ENCODE measurements around the gene ROBO2.

Gene ROBO2

DNA sequence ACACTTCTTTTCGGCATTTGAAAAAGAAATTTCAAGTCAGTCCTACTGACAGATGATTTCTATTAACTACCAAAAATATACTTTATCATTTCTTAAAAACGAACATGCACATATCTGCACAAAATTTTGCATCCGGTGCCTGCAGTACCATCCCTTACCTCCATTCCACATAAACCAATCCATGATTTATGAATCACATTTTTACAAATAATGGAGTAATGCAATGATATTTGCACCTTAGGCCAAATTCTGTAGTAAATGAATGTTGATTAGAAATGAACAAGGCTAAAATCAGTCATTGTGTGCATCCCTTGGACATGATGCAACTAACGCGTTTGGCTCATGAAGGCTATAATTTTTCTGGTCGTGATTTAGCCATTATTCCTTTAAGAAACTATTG lies 46.5 kb downstream of the ROBO2 start:
- Histone ChIP-seq H3K36me3 (ENCODE audit: control insufficient read depth in 2 of 2, insufficient read depth in 1 of 2, low read length in 2 of 2) (no peaks in the 10 kb centered on the region), H3K4me1 (ENCODE audit: control insufficient read depth, insufficient read depth, low read length) (peaks cover 5% of the 10 kb centered on the region; the same call in 1 of the 2 replicates), H3K4me3 (ENCODE audit: low read depth, low read length) (no peak overlapping the region), H3K9me3 (ENCODE audit: control insufficient read depth, insufficient read depth, low read depth, low read length) (no peaks in the 10 kb centered on the region), H3K27ac (ENCODE audit: extremely low read depth, low read depth, low read length) (no peak overlapping the region)
- ChIA-PET CTCF (no interaction called here), POLR2A (no interaction called here)
- TF ChIP-seq ZNF266 (tag by site-specific recombination; IDR thresholded peaks at IDR 0.05; ENCODE audit: low read depth), result no peak

DNA sequence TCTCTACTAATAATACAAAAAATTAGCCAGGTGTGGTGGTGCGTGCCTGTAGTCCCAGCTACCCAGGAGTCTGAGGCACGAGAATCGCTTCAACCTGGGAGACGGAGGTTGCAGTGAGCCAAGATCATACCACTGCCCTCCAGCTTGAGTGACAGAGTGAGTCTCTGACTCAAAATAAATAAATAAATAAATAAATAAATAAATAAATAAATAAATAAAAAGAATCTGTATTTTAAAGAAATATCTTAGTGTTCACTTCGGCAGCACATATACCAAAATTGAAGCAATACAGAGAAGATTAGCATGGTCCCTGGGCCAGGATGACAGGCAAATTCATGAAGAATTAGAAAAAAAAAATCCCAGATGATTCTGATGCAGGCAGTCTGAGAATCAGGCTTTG lies 51.9 kb downstream of the ROBO2 start:
- CTCF ChIA-PET, result no interaction called here
- no peak overlapping the region for H3K27ac ChIP-seq (ENCODE audit: extremely low read depth, low read depth, low read length)
- 0 out of 2 replicates have a peak, but pooled peaks have one; percentile 12 for TF ChIP-seq ZNF404 (tag by site-specific recombination; IDR thresholded peaks at IDR 0.05)
- TF ChIP-seq, protein P1, sequence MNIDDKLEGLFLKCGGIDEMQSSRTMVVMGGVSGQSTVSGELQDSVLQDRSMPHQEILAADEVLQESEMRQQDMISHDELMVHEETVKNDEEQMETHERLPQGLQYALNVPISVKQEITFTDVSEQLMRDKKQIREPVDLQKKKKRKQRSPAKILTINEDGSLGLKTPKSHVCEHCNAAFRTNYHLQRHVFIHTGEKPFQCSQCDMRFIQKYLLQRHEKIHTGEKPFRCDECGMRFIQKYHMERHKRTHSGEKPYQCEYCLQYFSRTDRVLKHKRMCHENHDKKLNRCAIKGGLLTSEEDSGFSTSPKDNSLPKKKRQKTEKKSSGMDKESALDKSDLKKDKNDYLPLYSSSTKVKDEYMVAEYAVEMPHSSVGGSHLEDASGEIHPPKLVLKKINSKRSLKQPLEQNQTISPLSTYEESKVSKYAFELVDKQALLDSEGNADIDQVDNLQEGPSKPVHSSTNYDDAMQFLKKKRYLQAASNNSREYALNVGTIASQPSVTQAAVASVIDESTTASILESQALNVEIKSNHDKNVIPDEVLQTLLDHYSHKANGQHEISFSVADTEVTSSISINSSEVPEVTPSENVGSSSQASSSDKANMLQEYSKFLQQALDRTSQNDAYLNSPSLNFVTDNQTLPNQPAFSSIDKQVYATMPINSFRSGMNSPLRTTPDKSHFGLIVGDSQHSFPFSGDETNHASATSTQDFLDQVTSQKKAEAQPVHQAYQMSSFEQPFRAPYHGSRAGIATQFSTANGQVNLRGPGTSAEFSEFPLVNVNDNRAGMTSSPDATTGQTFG (tag by site-specific recombination; IDR thresholded peaks at IDR 0.05; ENCODE audit: borderline replicate concordance), result no peak
- TF ChIP-seq ZNF571 (tag by site-specific recombination; IDR thresholded peaks at IDR 0.05), result no peak
- TF ChIP-seq ZNF654 (tag by site-specific recombination; IDR thresholded peaks at IDR 0.05; ENCODE audit: low read depth), result peak; percentile 34
- peak; percentile 66 for TF ChIP-seq ZNF555 (tag by site-specific recombination; conservative IDR thresholded peaks at IDR 0.05)
- TF ChIP-seq ZNF777 (tag by site-specific recombination; IDR thresholded peaks at IDR 0.05; ENCODE audit: borderline replicate concordance), result no peak
- no peak for TF ChIP-seq ZNF529 (tag by site-specific recombination; IDR thresholded peaks at IDR 0.05; ENCODE audit: insufficient replicate concordance)
- TF ChIP-seq ZNF433 (tag by site-specific recombination; IDR thresholded peaks at IDR 0.05; ENCODE audit: low read depth), result 0 out of 2 replicates have a peak, but pooled peaks have one; percentile 9
- TF ChIP-seq ZNF510 (tag by site-specific recombination; IDR thresholded peaks at IDR 0.05; ENCODE audit: insufficient replicate concordance), result peak; percentile 64
- TF ChIP-seq ZBTB8A (tag by site-specific recombination; IDR thresholded peaks at IDR 0.05), result peak; percentile 59
- TF ChIP-seq, protein P2, sequence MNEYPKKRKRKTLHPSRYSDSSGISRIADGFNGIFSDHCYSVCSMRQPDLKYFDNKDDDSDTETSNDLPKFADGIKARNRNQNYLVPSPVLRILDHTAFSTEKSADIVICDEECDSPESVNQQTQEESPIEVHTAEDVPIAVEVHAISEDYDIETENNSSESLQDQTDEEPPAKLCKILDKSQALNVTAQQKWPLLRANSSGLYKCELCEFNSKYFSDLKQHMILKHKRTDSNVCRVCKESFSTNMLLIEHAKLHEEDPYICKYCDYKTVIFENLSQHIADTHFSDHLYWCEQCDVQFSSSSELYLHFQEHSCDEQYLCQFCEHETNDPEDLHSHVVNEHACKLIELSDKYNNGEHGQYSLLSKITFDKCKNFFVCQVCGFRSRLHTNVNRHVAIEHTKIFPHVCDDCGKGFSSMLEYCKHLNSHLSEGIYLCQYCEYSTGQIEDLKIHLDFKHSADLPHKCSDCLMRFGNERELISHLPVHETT (tag by site-specific recombination; IDR thresholded peaks at IDR 0.05), result no peak
- TF ChIP-seq ZNF394 (tag by site-specific recombination; IDR thresholded peaks at IDR 0.05; ENCODE audit: borderline replicate concordance), result peak; percentile 86
- TF ChIP-seq, protein P3, sequence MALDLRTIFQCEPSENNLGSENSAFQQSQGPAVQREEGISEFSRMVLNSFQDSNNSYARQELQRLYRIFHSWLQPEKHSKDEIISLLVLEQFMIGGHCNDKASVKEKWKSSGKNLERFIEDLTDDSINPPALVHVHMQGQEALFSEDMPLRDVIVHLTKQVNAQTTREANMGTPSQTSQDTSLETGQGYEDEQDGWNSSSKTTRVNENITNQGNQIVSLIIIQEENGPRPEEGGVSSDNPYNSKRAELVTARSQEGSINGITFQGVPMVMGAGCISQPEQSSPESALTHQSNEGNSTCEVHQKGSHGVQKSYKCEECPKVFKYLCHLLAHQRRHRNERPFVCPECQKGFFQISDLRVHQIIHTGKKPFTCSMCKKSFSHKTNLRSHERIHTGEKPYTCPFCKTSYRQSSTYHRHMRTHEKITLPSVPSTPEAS (tag by site-specific recombination; IDR thresholded peaks at IDR 0.05), result no peak
- TF ChIP-seq GLIS2 (tag by site-specific recombination; IDR thresholded peaks at IDR 0.05), result no peak
- peak; percentile 53; the same call in 1 of the 2 replicates for TF ChIP-seq ZNF202 (tag by site-specific recombination; IDR thresholded peaks at IDR 0.05; ENCODE audit: borderline replicate concordance)
- TF ChIP-seq, protein P4, sequence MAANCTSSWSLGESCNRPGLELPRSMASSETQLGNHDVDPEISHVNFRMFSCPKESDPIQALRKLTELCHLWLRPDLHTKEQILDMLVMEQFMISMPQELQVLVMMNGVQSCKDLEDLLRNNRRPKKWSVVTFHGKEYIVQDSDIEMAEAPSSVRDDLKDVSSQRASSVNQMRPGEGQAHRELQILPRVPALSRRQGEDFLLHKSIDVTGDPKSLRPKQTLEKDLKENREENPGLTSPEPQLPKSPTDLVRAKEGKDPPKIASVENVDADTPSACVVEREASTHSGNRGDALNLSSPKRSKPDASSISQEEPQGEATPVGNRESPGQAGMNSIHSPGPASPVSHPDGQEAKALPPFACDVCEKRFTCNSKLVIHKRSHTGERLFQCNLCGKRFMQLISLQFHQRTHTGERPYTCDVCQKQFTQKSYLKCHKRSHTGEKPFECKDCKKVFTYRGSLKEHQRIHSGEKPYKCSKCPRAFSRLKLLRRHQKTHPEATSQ (tag by site-specific recombination; IDR thresholded peaks at IDR 0.05), result no peak
- peak; percentile 46; the same call in 1 of the 2 replicates for TF ChIP-seq ZNF140 (tag by site-specific recombination; IDR thresholded peaks at IDR 0.05)
- no peak for TF ChIP-seq PRDM1 (tag by site-specific recombination; IDR thresholded peaks at IDR 0.05)
- TF ChIP-seq GLIS1 (tag by site-specific recombination; IDR thresholded peaks at IDR 0.05), result no peak
- TF ChIP-seq, protein P5, sequence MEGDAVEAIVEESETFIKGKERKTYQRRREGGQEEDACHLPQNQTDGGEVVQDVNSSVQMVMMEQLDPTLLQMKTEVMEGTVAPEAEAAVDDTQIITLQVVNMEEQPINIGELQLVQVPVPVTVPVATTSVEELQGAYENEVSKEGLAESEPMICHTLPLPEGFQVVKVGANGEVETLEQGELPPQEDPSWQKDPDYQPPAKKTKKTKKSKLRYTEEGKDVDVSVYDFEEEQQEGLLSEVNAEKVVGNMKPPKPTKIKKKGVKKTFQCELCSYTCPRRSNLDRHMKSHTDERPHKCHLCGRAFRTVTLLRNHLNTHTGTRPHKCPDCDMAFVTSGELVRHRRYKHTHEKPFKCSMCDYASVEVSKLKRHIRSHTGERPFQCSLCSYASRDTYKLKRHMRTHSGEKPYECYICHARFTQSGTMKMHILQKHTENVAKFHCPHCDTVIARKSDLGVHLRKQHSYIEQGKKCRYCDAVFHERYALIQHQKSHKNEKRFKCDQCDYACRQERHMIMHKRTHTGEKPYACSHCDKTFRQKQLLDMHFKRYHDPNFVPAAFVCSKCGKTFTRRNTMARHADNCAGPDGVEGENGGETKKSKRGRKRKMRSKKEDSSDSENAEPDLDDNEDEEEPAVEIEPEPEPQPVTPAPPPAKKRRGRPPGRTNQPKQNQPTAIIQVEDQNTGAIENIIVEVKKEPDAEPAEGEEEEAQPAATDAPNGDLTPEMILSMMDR (tag by site-specific recombination; IDR thresholded peaks at IDR 0.05), result no peak
- 0 out of 2 replicates have a peak, but pooled peaks have one; percentile 22 for TF ChIP-seq ZNF558 (tag by site-specific recombination; IDR thresholded peaks at IDR 0.05)
- no peak for TF ChIP-seq ZNF701 (tag by site-specific recombination; IDR thresholded peaks at IDR 0.05)
- no peak for TF ChIP-seq KLF10 (tag by site-specific recombination; IDR thresholded peaks at IDR 0.05)
- TF ChIP-seq ZNF426 (tag by site-specific recombination; IDR thresholded peaks at IDR 0.05), result peak; percentile 81
- no peak for TF ChIP-seq ZFHX2 (tag by site-specific recombination; conservative IDR thresholded peaks at IDR 0.05)
- 0 out of 2 replicates have a peak, but pooled peaks have one; percentile 27 for TF ChIP-seq ZNF560 (tag by site-specific recombination; IDR thresholded peaks at IDR 0.05; ENCODE audit: borderline replicate concordance)
- TF ChIP-seq ZNF623 (tag by site-specific recombination; IDR thresholded peaks at IDR 0.05), result peak; percentile 56

More for the DNA sequence above, 51.9 kb downstream of the ROBO2 start:
- Histone ChIP-seq H3K4me1 (ENCODE audit: control insufficient read depth, insufficient read depth, low read length) (no peaks in the 10 kb centered on the region), H3K9me3 (ENCODE audit: control insufficient read depth, insufficient read depth, low read depth, low read length) (no peaks in the 10 kb centered on the region), H3K36me3 (ENCODE audit: control insufficient read depth in 2 of 2, insufficient read depth in 1 of 2, low read length in 2 of 2) (no peaks in the 10 kb centered on the region), H3K4me3 (ENCODE audit: low read depth, low read length) (no peak overlapping the region)
- POLR2A ChIA-PET, result no interaction called here

Data from HEK293 (cell line).